ENCODE results near the gene TSGA10. TPM values are rescaled to one million over a fixed set of nuclear protein-coding genes. Genes with fewer than 3 reads are reported as not detected.

TSGA10 gene
- polyA plus RNA-seq, 3 donors, result 0.32 to 2.2 (median 0.79) TPM

GRCh38 chr2:99081891-99082290, 72.9 kb downstream of the TSGA10 start:
- H3K27ac Mint-ChIP-seq, result no peak overlapping the region
- intact Hi-C loops (cut with micrococcal nuclease), result loop anchor here in 1 of 2 donors (10.0 kb wide), 1 partner anchor 93 kb away; no protein-coding TSS in a partner anchor

GRCh38 chr2:99079226-99079625, 75.5 kb downstream of the TSGA10 start:
- no peak for TF ChIP-seq CTCF (IDR thresholded peaks at IDR 0.05)
- H3K36me3 ChIP-seq (replicated peaks in 1 of 2; ENCODE audit: control insufficient read depth in 1 of 2, insufficient read depth in 2 of 2, low read length in 2 of 2), result no peaks in the 10 kb centered on the region
- peaks cover 0 to 6% (median 2%) of the 10 kb centered on the region in 3 donors for H3K27me3 Mint-ChIP-seq (ENCODE audit: low read depth in 3 of 3)

More at GRCh38 chr2:99081891-99082290, 72.9 kb downstream of the TSGA10 start:
- TF ChIP-seq CTCF (IDR thresholded peaks at IDR 0.05), result no peak
- Histone ChIP-seq H3K36me3 (replicated peaks in 1 of 2; ENCODE audit: control insufficient read depth in 1 of 2, insufficient read depth in 2 of 2, low read length in 2 of 2) (no peaks in the 10 kb centered on the region), H3K27ac (ENCODE audit: low read depth in 1 of 2, low read length in 2 of 2) (no peak overlapping the region), H3K9ac (ENCODE audit: insufficient read depth, low read length, poor library complexity, severe bottlenecking) (no peak overlapping the region), H4K20me1 (ENCODE audit: insufficient read depth, low read length) (no peaks in the 10 kb centered on the region), H3K27me3 (ENCODE audit: control insufficient read depth in 2 of 2, insufficient read depth in 2 of 2, low read length in 2 of 2) (no peaks in the 10 kb centered on the region), H2AFZ (ENCODE audit: insufficient read depth, low read depth, low read length, poor library complexity, severe bottlenecking) (no peak overlapping the region), H3K79me2 (ENCODE audit: insufficient read depth, low read length) (no peaks in the 10 kb centered on the region), H3K9me3 (replicated peaks in 1 of 2; ENCODE audit: control insufficient read depth in 1 of 2, insufficient read depth in 1 of 2, low read length in 2 of 2) (no peaks in the 10 kb centered on the region), H3K4me2 (replicated peaks; ENCODE audit: extremely low read depth, low read length, poor library complexity, severe bottlenecking) (no peak overlapping the region), H3K4me3 (replicated peaks in 1 of 3; ENCODE audit: low read depth in 2 of 3, low read length in 3 of 3) (no peak overlapping the region), H3K4me1 (ENCODE audit: control insufficient read depth in 1 of 2, insufficient read depth in 2 of 2, low read length in 2 of 2) (no peaks in the 10 kb centered on the region)
- DNase-seq, result no peak
- H3K4me1 Mint-ChIP-seq, result no peaks in the 10 kb centered on the region
- 85% methylated on average over 3 of the region's 4 CpGs for WGBS (ENCODE audit: insufficient coverage)
- no peaks in the 10 kb centered on the region for H3K36me3 Mint-ChIP-seq
- no peaks in the 10 kb centered on the region for H3K9me3 Mint-ChIP-seq
- H3K27me3 Mint-ChIP-seq (ENCODE audit: low read depth in 3 of 3), result peaks cover 0 to 6% (median 2%) of the 10 kb centered on the region in 3 donors
- H3K4me3 Mint-ChIP-seq, result no peak overlapping the region

More at GRCh38 chr2:99079226-99079625, 75.5 kb downstream of the TSGA10 start:
- H3K4me3 Mint-ChIP-seq, result no peak overlapping the region
- Histone ChIP-seq H3K4me2 (replicated peaks; ENCODE audit: extremely low read depth, low read length, poor library complexity, severe bottlenecking) (no peak overlapping the region), H3K27me3 (ENCODE audit: control insufficient read depth in 2 of 2, insufficient read depth in 2 of 2, low read length in 2 of 2) (no peaks in the 10 kb centered on the region), H3K9ac (ENCODE audit: insufficient read depth, low read length, poor library complexity, severe bottlenecking) (no peak overlapping the region), H3K4me1 (ENCODE audit: control insufficient read depth in 1 of 2, insufficient read depth in 2 of 2, low read length in 2 of 2) (no peaks in the 10 kb centered on the region), H3K79me2 (ENCODE audit: insufficient read depth, low read length) (no peaks in the 10 kb centered on the region), H4K20me1 (ENCODE audit: insufficient read depth, low read length) (no peaks in the 10 kb centered on the region), H2AFZ (ENCODE audit: insufficient read depth, low read depth, low read length, poor library complexity, severe bottlenecking) (no peak overlapping the region), H3K4me3 (replicated peaks in 1 of 3; ENCODE audit: low read depth in 2 of 3, low read length in 3 of 3) (no peak overlapping the region), H3K9me3 (replicated peaks in 1 of 2; ENCODE audit: control insufficient read depth in 1 of 2, insufficient read depth in 1 of 2, low read length in 2 of 2) (no peaks in the 10 kb centered on the region), H3K27ac (ENCODE audit: low read depth in 1 of 2, low read length in 2 of 2) (no peak overlapping the region)
- intact Hi-C loops (cut with micrococcal nuclease), result no loop called here
- no CpG with 5 or more reads among the region's 2 CpGs for WGBS (ENCODE audit: insufficient coverage)
- H3K4me1 Mint-ChIP-seq, result peaks cover 3% of the 10 kb centered on the region
- H3K27ac Mint-ChIP-seq, result no peak overlapping the region
- H3K36me3 Mint-ChIP-seq, result no peaks in the 10 kb centered on the region
- DNase-seq, result no peak
- no peaks in the 10 kb centered on the region for H3K9me3 Mint-ChIP-seq

All from CD14-positive monocyte (primary cell).